Neural cell (in vitro differentiated cells): ENCODE data around the gene RASGRP4.

ENCODE experiments used
- CTCF ChIP-seq: fragments of 450-650 bp; IDR thresholded peaks from 2 replicates; pipeline ENCODE4 v1.5.1; 2014; ENCODE audit warnings: antibody characterized with exemption, mild to moderate bottlenecking, moderate library complexity; ENCODE audit not compliant: poor library complexity, severe bottlenecking
- EZH2 ChIP-seq: fragments of 200-600, 300-800 bp; shearing (Covaris generic), sonication (generic); IDR thresholded peaks from 2 replicates; pipeline ENCODE4 v1.6.1; 2014; ENCODE audit warnings: antibody characterized with exemption, low read length, borderline replicate concordance, mild to moderate bottlenecking; ENCODE audit not compliant: insufficient read depth, poor library complexity, severe bottlenecking

DNA sequence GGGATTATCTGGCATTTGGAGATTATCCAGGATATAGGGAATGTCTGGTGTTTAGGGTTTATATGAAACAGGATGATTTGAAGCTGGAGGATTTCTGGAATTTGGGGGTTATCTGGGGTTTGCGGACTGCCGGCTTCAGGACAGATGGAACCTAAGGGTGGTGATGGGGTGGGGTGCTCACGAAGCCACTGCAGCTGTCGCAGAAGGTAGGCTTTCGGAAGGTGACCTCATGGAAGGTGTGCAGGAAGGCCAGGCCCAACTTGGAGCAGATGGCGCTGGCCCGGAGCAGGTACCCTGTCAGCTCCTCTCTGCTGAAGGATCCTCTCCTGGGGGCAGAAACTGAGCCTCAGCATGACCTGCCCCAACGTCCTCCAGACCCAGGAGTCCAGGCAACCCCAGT lies 13.5 kb downstream of the RASGRP4 start:
- TF ChIP-seq CTCF (no peak), EZH2 (no peak)
